Tibial nerve (tissue), 4 donors: Measurements from ENCODE around the gene PHKG1.
"Not testable (repeated sequence)": the region's sequence is repeated elsewhere in the genome, so short reads cannot be mapped to it uniquely, and the experiment has no call there.

Experiments used
- EP300 ChIP-seq, 2 donors: sonication (generic); formaldehyde crosslinking; IDR thresholded peaks; one replicate each; pipeline ENCODE4 v1.6.1; 2017; ENCODE audit warnings: antibody characterized with exemption in 2 of 2, mild to moderate bottlenecking in 1 of 2
- POLR2A ChIP-seq, 2 donors: fragments of 450-650 bp; IDR thresholded peaks; one replicate each; pipeline ENCODE4 v1.6.1; 2017; ENCODE audit warnings: antibody characterized with exemption in 2 of 2, mild to moderate bottlenecking in 2 of 2, moderate library complexity in 2 of 2
- TF ChIP-seq, protein P1 (sequence below), 5 experiments: fragments of 200-600 bp in 3 of 5; fragments of 450-650 bp in 2 of 5; sonication (generic) in 3 of 5; IDR thresholded peaks; one replicate each; pipeline ENCODE4 v1.5.1; 2016 to 2019; ENCODE audit warnings: antibody characterized with exemption in 5 of 5, mild to moderate bottlenecking in 3 of 5, moderate library complexity in 2 of 5

DNA sequence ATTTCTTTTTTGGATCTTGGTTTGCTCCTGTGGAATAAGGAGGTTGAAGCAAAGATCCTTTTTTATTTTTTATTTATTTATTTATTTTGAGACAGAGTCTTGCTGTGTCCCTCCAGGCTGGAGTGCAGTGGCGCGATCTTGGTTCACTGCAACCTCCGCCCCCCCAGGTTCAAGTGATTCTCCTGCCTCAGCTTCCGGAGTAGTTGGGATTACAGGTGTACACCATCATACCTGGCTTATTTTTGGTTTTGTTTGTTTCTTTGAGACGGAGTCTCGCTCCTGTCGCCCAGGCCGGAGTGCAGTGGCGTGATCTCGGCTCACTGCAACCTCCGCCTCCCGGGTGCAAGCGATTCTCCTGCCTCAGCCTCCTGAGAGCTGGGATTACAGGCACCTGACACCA is 26.4 kb downstream of the PHKG1 start:
- TF ChIP-seq, protein P1, sequence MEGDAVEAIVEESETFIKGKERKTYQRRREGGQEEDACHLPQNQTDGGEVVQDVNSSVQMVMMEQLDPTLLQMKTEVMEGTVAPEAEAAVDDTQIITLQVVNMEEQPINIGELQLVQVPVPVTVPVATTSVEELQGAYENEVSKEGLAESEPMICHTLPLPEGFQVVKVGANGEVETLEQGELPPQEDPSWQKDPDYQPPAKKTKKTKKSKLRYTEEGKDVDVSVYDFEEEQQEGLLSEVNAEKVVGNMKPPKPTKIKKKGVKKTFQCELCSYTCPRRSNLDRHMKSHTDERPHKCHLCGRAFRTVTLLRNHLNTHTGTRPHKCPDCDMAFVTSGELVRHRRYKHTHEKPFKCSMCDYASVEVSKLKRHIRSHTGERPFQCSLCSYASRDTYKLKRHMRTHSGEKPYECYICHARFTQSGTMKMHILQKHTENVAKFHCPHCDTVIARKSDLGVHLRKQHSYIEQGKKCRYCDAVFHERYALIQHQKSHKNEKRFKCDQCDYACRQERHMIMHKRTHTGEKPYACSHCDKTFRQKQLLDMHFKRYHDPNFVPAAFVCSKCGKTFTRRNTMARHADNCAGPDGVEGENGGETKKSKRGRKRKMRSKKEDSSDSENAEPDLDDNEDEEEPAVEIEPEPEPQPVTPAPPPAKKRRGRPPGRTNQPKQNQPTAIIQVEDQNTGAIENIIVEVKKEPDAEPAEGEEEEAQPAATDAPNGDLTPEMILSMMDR (IDR thresholded peaks at IDR 0.05), result not testable (repeated sequence)
- not testable (repeated sequence) for TF ChIP-seq EP300, POLR2A (IDR thresholded peaks at IDR 0.05)
